Natural killer cell (primary cell): ENCODE results near the gene RABGAP1L. TPM values are rescaled to one million over a fixed set of nuclear protein-coding genes. Genes with fewer than 3 reads are reported as not detected.
A peak's percentile ranks its signal among the peaks of the same experiment; 100 is the strongest.

ENCODE experiments used
- ATAC-seq, 3 donors: fragments of 150-1000 bp in 2 of 3; fragments of 200-7000 bp in 1 of 3; cut with Tn5 transposase; 1 replicate in 1 of 3; 2 replicates in 2 of 3; pipeline ENCODE4 v1.10.0; 2021; ENCODE audit warnings: mild to moderate bottlenecking in 2 of 3, moderate library complexity in 2 of 3
- DNase-seq, 2 donors: peaks; one replicate each; pipeline versions ENCODE4 v3.0.0 to v3.0.0-alpha.2; 2013 to 2021; ENCODE audit warnings: mixed read lengths in 1 of 2
- H3K27ac ChIP-seq: one replicate; pipeline ENCODE4 v1.5.1; 2013; ENCODE audit warnings: mild to moderate bottlenecking, low read length
- H3K27me3 ChIP-seq: one replicate; pipeline ENCODE4 v1.6.1; 2013; ENCODE audit warnings: low read length; ENCODE audit not compliant: control insufficient read depth, insufficient read depth
- H3K36me3 ChIP-seq: one replicate; pipeline ENCODE4 v1.6.1; 2013; ENCODE audit warnings: low read length; ENCODE audit not compliant: control insufficient read depth, insufficient read depth
- H3K4me1 ChIP-seq: one replicate; pipeline ENCODE4 v1.6.1; 2013; ENCODE audit warnings: low read length; ENCODE audit not compliant: control insufficient read depth, insufficient read depth
- H3K4me3 ChIP-seq: one replicate; pipeline ENCODE4 v1.5.1; 2013; ENCODE audit warnings: low read length
- H3K9me3 ChIP-seq: one replicate; pipeline ENCODE4 v1.6.1; 2013; ENCODE audit warnings: low read length; ENCODE audit not compliant: control insufficient read depth, insufficient read depth
- H3K27ac Mint-ChIP-seq, 2 donors: one replicate each; pipeline ENCODE4 v1.8.0; 2022; ENCODE audit warnings: mild to moderate bottlenecking in 2 of 2, mixed read lengths in 2 of 2, moderate library complexity in 1 of 2
- H3K27me3 Mint-ChIP-seq, 2 donors: one replicate each; pipeline ENCODE4 v1.8.0; 2022; ENCODE audit warnings: low read depth in 2 of 2, mixed read lengths in 2 of 2
- H3K36me3 Mint-ChIP-seq: one replicate; pipeline ENCODE4 v1.8.0; 2022; ENCODE audit warnings: mixed read lengths
- H3K4me1 Mint-ChIP-seq, 2 donors: one replicate each; pipeline ENCODE4 v1.8.0; 2022; ENCODE audit warnings: mixed read lengths in 2 of 2
- H3K4me3 Mint-ChIP-seq: one replicate; pipeline ENCODE4 v1.8.0; 2022; ENCODE audit warnings: mild to moderate bottlenecking, moderate library complexity, mixed read lengths
- H3K9me3 Mint-ChIP-seq, 2 donors: one replicate each; pipeline ENCODE4 v1.8.0; 2022; ENCODE audit warnings: mixed read lengths in 2 of 2
- CTCF ChIP-seq: fragments of 200-600 bp; IDR thresholded peaks from one replicate; pipeline ENCODE4 v1.8.0; 2022; ENCODE audit warnings: antibody characterized with exemption
- WGBS: methylation state at CpG from one replicate; pipeline ENCODE4 v1.1.7; 2013; ENCODE audit warnings: missing lambda C conversion rate; ENCODE audit not compliant: insufficient coverage; 5-methylcytosine and 5-hydroxymethylcytosine counted together
- intact Hi-C: fragments of 100-400 bp; cut with micrococcal nuclease; formaldehyde crosslinking; loops from one replicate; pipeline ENCODE4 v1.14.2; 2022
- total RNA-seq, 4 donors: library from RNA; stranded (reverse); fragments of 120-200 nt in 1 of 4; gene quantifications; one replicate each; pipeline versions ENCODE4 v1.2.3 to v1.2.4, GENCODE V29; 2013 to 2022

RABGAP1L gene
- total RNA-seq, 3 donors from 2014 or later (not counting 1 experiment from before 2014, with no cell fraction given) = 145 to 168 (median 153) TPM

DNA sequence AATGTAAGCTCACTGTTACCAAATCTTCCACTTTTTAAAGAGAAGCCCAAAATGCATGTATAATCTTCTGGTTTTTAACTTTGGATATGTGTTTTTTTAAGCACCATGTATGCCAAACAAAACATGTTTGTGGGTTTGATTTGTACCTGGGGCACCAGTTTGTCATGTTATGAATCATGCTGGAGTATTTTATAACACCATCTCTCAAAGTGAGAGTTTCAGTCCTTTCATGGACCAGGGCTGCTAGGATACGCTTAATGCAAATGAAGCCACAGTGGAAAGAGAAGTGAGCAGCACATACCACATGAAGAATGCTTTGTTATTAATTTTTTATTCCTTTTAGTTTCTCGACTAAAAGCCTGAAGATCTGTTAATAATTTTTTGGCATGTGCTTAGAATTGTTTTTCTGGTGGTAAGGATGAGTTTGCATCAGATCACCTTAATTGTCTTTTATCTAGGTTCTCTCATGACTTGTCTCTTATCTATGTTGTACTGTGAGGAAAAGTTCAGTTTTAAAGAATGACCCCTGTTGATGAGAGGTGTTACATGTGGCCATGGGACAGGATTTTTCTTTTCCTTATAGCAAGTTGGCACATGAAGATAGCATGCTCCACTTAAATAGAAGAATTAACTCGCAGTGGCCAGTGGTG is 2.0 kb upstream of the RABGAP1L start:
- Histone ChIP-seq H3K27me3 (no peaks in the 10 kb centered on the region), H3K4me1 (peaks cover 22% of the 10 kb centered on the region), H3K36me3 (no peaks in the 10 kb centered on the region), H3K4me3 (no peak overlapping the region), H3K9me3 (no peaks in the 10 kb centered on the region), H3K27ac (no peak overlapping the region)
- no peaks in the 10 kb centered on the region for H3K36me3 Mint-ChIP-seq
- H3K4me1 Mint-ChIP-seq = peaks cover 31 to 58% of the 10 kb centered on the region in 2 donors
- 100% methylated on average over 1 of the region's 3 CpGs for WGBS
- no peaks in the 10 kb centered on the region for H3K9me3 Mint-ChIP-seq
- DNase-seq (peak in 1 of 2 donors; percentile 49), ATAC-seq (no peak)
- no peak for TF ChIP-seq CTCF
- peak overlapping the region in 1 of 2 donors; percentile 98 for H3K27ac Mint-ChIP-seq
- intact Hi-C loops = loop anchor here (5.0 kb wide), 2 partner anchors 50 to 135 kb away; partner anchors contain the start of gene RC3H1
- no peaks in the 10 kb centered on the region for H3K27me3 Mint-ChIP-seq
- H3K4me3 Mint-ChIP-seq = peak overlapping the region; percentile 92

DNA sequence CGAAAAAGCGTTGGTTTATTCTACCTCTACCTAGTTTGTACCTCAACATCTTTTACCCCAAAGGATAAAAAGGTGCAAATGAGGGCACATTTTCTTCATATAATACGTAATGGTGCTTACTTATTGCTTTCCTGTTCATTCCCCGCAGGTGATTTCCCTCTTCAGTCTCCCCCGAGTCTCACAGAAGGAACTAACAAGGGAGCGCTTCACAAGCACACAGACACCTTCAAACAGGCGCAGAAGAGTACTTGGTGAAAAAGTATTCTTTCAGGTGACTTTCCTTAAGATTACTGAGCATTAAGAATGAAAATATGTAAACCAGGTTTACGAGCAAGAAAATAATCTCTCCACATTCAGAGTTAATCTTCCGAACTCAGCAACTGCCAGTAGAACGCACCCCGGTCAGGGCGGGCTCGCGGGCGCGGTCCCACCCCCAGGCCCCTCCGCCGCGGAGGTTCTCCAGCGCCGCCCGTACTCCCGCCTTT is 511 bp upstream of the RABGAP1L start:
- no peaks in the 10 kb centered on the region for H3K9me3 Mint-ChIP-seq
- WGBS = 0% methylated on average over 19 of the region's 23 CpGs
- Histone ChIP-seq H3K36me3 (no peaks in the 10 kb centered on the region), H3K4me3 (peak overlapping the region; percentile 81), H3K27me3 (no peaks in the 10 kb centered on the region), H3K9me3 (no peaks in the 10 kb centered on the region), H3K27ac (peak overlapping the region; percentile 93), H3K4me1 (peaks cover 22% of the 10 kb centered on the region)
- H3K36me3 Mint-ChIP-seq = no peaks in the 10 kb centered on the region
- peak overlapping the region; percentile 92 for H3K4me3 Mint-ChIP-seq
- TF ChIP-seq CTCF = no peak
- peak in 1 of 2 donors; percentile 84 for DNase-seq
- intact Hi-C loops = loop anchor here (5.0 kb wide), 2 partner anchors 48 to 137 kb away; partner anchors contain the start of gene RC3H1
- peaks cover 33 to 62% of the 10 kb centered on the region in 2 donors for H3K4me1 Mint-ChIP-seq
- ATAC-seq = peak; percentile 9 to 15 (median 14)
- H3K27me3 Mint-ChIP-seq = no peaks in the 10 kb centered on the region
- peak overlapping the region; percentile 86 to 98 for H3K27ac Mint-ChIP-seq

DNA sequence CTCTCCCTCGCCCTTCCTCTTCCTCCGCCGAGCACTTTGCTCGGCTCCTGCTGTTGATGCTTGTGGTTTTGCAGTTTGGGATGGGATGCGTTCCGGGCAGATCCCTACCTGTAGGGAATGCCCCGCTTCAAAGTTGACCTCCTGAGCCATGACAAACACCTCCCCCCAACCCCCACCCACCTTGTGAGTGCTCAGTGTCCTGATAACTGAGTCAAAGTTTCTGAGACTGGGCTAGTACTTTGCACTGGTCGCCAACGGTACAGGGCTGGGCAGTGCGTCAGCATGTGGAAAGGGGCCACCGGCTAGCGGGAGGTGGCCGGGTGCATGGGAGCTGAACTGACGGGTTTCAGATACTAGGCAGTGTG is 771 bp downstream of the RABGAP1L start:
- ATAC-seq (peak in 2 of 3 donors; percentile 1 to 9), DNase-seq (no peak)

More for the DNA sequence above, 771 bp downstream of the RABGAP1L start:
- peak overlapping the region; percentile 92 for H3K4me3 Mint-ChIP-seq
- Histone ChIP-seq H3K4me1 (peaks cover 22% of the 10 kb centered on the region), H3K27ac (peak overlapping the region; percentile 81), H3K27me3 (no peaks in the 10 kb centered on the region), H3K9me3 (no peaks in the 10 kb centered on the region), H3K36me3 (no peaks in the 10 kb centered on the region), H3K4me3 (peak overlapping the region; percentile 61)
- WGBS = 1% methylated on average over 11 of the region's 14 CpGs
- peaks cover 40 to 66% of the 10 kb centered on the region in 2 donors for H3K4me1 Mint-ChIP-seq
- H3K27ac Mint-ChIP-seq = peak overlapping the region; percentile 86 to 98
- intact Hi-C loops = loop anchor here (10.0 kb wide), 1 partner anchor 295 kb away; the partner anchor contains the start of genes GAS5 and ZBTB37
- no peaks in the 10 kb centered on the region for H3K9me3 Mint-ChIP-seq
- no peaks in the 10 kb centered on the region for H3K36me3 Mint-ChIP-seq
- no peaks in the 10 kb centered on the region for H3K27me3 Mint-ChIP-seq
- TF ChIP-seq CTCF = no peak
